ENCODE measurements around the gene ZGPAT. TPM values are rescaled to one million over a fixed set of nuclear protein-coding genes. Genes with fewer than 3 reads are reported as not detected.

Gene ZGPAT
- total and polyA plus RNA-seq, 2 of the 4 experiments (the other 2 are of a cell fraction), result 13.4 to 20.2 TPM

DNA sequence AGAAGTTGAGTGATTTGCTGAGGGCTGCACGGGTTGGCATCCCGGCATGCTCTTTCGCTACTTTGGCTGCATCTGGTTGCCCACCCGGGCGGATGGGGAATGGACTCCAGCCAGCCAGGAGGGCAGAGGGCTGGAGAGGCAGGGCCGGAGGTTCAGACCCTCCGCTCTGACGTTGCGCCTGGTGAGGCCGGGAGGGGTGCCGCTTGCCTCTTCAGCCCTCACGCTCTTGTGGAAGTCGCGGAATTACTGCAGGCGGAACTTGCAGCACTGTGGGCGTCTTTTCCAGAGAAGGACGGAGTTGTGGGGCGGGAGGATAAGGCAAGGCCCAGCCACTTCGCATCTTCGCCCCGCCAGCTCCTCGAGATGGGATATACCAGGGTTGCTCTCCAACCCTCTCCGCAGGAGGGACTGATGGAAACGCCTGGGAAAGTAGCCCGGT, 49.1 kb upstream of the ZGPAT start:
- H3K27ac ChIP-seq (ENCODE audit: insufficient read depth, low read length), result peak overlapping the region; percentile 81
- peak overlapping the region; percentile 42; the same call in 1 of the 2 replicates for H3K56ac ChIP-seq (ENCODE audit: extremely low read depth, insufficient read depth, low read length)
- no peak overlapping the region for H2BK20ac ChIP-seq (ENCODE audit: low read depth, low read length)
- peak overlapping the region; percentile 88 for H2AK9ac ChIP-seq (replicated peaks; ENCODE audit: low read depth, low read length, poor library complexity)
- no peak overlapping the region for H2BK120ac ChIP-seq (ENCODE audit: low read depth, low read length)
- ChIA-PET CTCF (no interaction called here), POLR2A (ENCODE audit: unreplicated experiment) (interaction anchor here (0.6 to 0.7 kb wide), 2 partner anchors 85 to 298 kb away, joined by 3 read pairs; partner anchors contain the start of gene UCKL1)
- intact Hi-C loops (cut with micrococcal nuclease) (loop anchor here (10.0 kb wide), 1 partner anchor 124 kb away; the partner anchor contains the start of gene PTK6), dilution Hi-C loops (cut with HindIII; ENCODE audit: low sequenced_read_pairs, unreplicated experiment) (no loop called here), in situ Hi-C loops (cut with MboI; ENCODE audit: low sequenced_read_pairs) (no loop called here)
- H2BK5ac ChIP-seq (ENCODE audit: low read depth, low read length, poor library complexity, severe bottlenecking), result peak overlapping the region; percentile 38
- BruUV-seq (replicated peaks), result TSS peak; percentile 40
- H2BK15ac ChIP-seq (ENCODE audit: low read depth, low read length), result no peak overlapping the region
- H3K9me1 ChIP-seq (ENCODE audit: insufficient read depth, low read length), result 0 out of 2 replicates have a peak, but pooled peaks cover 12% of the 10 kb centered on the region
- 0% methylated on average over 8 of the region's 25 CpGs; no CpG with 5 or more reads in 1 of the 2 experiments for WGBS, 2 experiments (ENCODE audit: extremely low coverage in 2 of 2, insufficient read length in 1 of 2)
- peak overlapping the region; percentile 85 for H3K4me3 ChIP-seq (ENCODE audit: insufficient read depth, low read depth, low read length)
- H4K20me1 ChIP-seq (ENCODE audit: insufficient read depth, low read length), result peaks cover 3% of the 10 kb centered on the region; the same call in 1 of the 2 replicates
- H3K4ac ChIP-seq (ENCODE audit: low read depth, low read length), result peak overlapping the region; percentile 61
- H2AK5ac ChIP-seq (ENCODE audit: low read depth, low read length), result peak overlapping the region; percentile 83
- ATAC-seq (ENCODE audit: low read depth) (peak; percentile 48), DNase-seq (peak; percentile 40)
- peak overlapping the region; percentile 64 to 78 for H4K8ac ChIP-seq (ENCODE audit: low read depth in 2 of 2, low read length in 2 of 2)
- H4K5ac ChIP-seq (ENCODE audit: low read depth, low read length), result peak overlapping the region; percentile 48
- peaks cover 23% of the 10 kb centered on the region; the same call in 1 of the 2 replicates for H3K36me3 ChIP-seq (ENCODE audit: control insufficient read depth, insufficient read depth, low read length)
- peak overlapping the region; percentile 81 for H3K4me2 ChIP-seq (ENCODE audit: low read depth, low read length)
- peak overlapping the region; percentile 65 for H3K14ac ChIP-seq (replicated peaks; ENCODE audit: low read depth, low read length)
- peaks cover 15 to 41% of the 10 kb centered on the region in 2 experiments for H3K79me1 ChIP-seq (ENCODE audit: low read depth in 1 of 2, low read length in 2 of 2)
- peak overlapping the region; percentile 91 for H3K23ac ChIP-seq (ENCODE audit: low read depth, low read length)
- no peaks in the 10 kb centered on the region for H3K9me3 ChIP-seq (ENCODE audit: control insufficient read depth, insufficient read depth, low read length)
- H3K9ac ChIP-seq (ENCODE audit: low read depth, low read length), result peak overlapping the region; percentile 85
- no peaks in the 10 kb centered on the region for H3K27me3 ChIP-seq (ENCODE audit: control insufficient read depth, insufficient read depth, low read length)
- H3K18ac ChIP-seq (ENCODE audit: low read depth, low read length), result no peak overlapping the region
- peaks cover 13% of the 10 kb centered on the region for H3K4me1 ChIP-seq (ENCODE audit: control insufficient read depth, insufficient read depth, low read length)
- peak overlapping the region; percentile 13 for H4K91ac ChIP-seq (ENCODE audit: insufficient read depth, low read depth, low read length)
- TF ChIP-seq FOS (IDR thresholded peaks at IDR 0.05; ENCODE audit: low read depth, low read length), result no peak
- TF ChIP-seq SMC3 (IDR thresholded peaks at IDR 0.05; ENCODE audit: low read depth, low read length), result no peak
- no peak for TF ChIP-seq RFX5 (IDR thresholded peaks at IDR 0.05; ENCODE audit: low read depth, low read length)
- no peak for TF ChIP-seq BHLHE40 (IDR thresholded peaks at IDR 0.05; ENCODE audit: low read depth, low read length)
- no peak for TF ChIP-seq CEBPB (IDR thresholded peaks at IDR 0.05; ENCODE audit: low read depth, low read length)
- 0 out of 2 replicates have a peak, but pooled peaks have one; percentile 3 for TF ChIP-seq RAD21 (IDR thresholded peaks at IDR 0.05; ENCODE audit: low read length)
- TF ChIP-seq, protein P1, sequence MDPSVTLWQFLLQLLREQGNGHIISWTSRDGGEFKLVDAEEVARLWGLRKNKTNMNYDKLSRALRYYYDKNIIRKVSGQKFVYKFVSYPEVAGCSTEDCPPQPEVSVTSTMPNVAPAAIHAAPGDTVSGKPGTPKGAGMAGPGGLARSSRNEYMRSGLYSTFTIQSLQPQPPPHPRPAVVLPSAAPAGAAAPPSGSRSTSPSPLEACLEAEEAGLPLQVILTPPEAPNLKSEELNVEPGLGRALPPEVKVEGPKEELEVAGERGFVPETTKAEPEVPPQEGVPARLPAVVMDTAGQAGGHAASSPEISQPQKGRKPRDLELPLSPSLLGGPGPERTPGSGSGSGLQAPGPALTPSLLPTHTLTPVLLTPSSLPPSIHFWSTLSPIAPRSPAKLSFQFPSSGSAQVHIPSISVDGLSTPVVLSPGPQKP (IDR thresholded peaks at IDR 0.05; ENCODE audit: borderline replicate concordance, low read depth, low read length), result no peak
- no peak for TF ChIP-seq NFE2L2 (IDR thresholded peaks at IDR 0.05; ENCODE audit: low read depth, low read length)
- peak overlapping the region; percentile 98 for H2AFZ ChIP-seq (replicated peaks; ENCODE audit: low read length, poor library complexity)

All from IMR-90 (cell line).